HG03108 (cell line): ENCODE results near the gene CEP128.
"Not testable (repeated sequence)": the region's sequence is repeated elsewhere in the genome, so short reads cannot be mapped to it uniquely, and the experiment has no call there.

Experiments used
- ATAC-seq: cut with Tn5 transposase; IDR thresholded peaks from one replicate; pipeline ENCODE4 v1.9.1; 2021; ENCODE audit warnings: moderate library complexity; ENCODE audit not compliant: unreplicated experiment

CEP128 gene

DNA sequence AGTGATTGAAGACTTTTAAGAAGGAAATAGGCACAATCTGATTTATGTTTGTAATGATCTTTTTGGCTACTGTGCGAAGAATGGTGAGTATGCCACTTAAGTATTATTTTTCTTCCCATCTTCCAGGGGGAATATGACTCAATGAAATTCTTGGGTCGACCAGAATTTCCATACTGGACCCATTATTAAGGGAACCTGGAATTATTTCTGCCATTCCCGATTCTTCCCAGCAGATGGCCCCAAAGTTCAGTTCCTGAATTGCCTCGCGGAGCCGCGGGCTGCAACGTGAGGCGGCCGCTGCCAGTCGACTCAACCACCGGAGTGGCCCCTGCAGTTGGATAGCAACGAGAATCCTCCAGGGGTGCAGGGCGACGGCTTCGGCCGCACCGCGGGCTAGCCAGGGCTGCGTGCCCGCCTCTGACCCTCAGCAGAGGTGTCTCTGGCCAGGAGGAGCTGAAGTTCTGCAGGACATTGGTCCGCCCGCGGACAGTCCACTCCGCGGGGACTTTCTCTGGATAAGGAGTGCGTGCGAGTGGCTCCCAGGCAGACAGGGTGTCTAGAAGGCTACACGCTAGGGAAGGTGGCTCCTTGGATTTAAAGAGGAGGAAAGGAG lies 13.3 kb upstream of the CEP128 start:
- peak; percentile 31 for ATAC-seq

DNA sequence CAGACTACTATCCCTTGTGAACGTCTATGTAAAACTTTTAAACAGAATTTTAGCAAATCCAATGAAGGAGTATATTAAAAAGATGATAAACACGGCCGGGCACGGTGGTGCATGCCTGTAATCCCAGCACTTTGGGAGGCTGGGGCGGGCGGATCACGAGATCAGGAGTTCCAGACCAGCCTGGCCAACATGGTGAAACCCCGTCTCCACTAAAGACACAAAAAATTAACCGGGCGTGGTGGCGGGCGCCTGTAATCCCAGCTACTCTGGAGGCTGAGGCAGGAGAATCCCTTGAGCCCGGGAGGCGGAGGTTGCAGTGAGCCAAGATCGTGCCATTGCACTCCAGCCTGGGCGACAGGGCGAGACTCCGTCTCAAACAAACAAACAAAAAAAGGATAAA lies 11.7 kb upstream of the CEP128 start:
- not testable (repeated sequence) for ATAC-seq

- ATAC-seq = no peak
Measured at GRCh38 chr14:80951491-80951890, 10.0 kb upstream of the CEP128 start.

GRCh38 chr14:80948291-80948690 lies 6.8 kb upstream of the CEP128 start:
- no peak for ATAC-seq

GRCh38 chr14:80946797-80947196 lies 5.3 kb upstream of the CEP128 start:
- no peak for ATAC-seq

- no peak for ATAC-seq
Measured at GRCh38 chr14:80946187-80946586, 4.6 kb upstream of the CEP128 start.

GRCh38 chr14:80944861-80945617 lies 3.5 kb upstream of the CEP128 start:
- ATAC-seq = no peak

DNA sequence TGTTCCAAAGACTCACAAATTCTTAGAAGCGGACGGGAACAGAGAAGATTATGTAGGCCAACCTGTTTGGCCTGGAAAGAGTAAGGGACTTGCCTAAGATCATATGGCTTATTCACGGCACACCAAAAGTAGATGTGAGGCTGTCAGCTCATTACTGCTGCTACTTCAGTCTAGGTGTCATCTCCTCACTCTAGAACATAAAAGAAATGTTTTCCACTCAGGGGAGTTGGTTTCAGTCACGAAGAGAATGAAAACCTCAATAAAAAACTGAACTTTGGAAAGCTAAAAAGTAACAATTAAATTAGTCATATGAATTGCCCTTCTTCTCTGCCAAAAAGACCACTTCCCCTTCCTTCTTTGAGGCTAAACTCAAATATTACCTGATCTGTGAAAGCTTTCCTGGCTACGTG lies 658 bp upstream of the CEP128 start:
- no peak for ATAC-seq

GRCh38 chr14:80940146-80940545 lies 1.4 kb downstream of the CEP128 start:
- no peak for ATAC-seq

GRCh38 chr14:80933686-80934085 lies 7.9 kb downstream of the CEP128 start:
- ATAC-seq = no peak

GRCh38 chr14:80933282-80933681 lies 8.3 kb downstream of the CEP128 start:
- no peak for ATAC-seq

- ATAC-seq = peak; percentile 98
Measured at GRCh38 chr14:80930836-80931389, 10.6 kb downstream of the CEP128 start.

DNA sequence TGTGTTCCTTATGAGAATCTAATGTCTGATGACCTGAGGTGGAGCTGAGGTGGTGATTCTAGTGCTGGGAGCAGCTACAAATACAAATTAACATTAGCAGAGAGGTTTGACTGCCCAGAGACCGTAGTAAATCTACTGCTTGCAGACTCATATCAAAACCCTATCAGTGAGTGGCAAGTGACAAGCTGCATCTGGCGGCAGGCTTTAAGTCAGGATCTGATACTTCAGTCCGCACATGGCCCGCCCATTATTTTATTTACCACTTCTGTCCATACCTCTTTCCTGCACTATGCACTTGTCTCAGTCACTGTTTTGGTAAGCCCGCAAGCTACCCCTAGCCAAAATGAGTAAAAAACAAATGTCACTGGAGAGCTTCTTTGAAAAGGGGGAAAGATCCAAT lies 11.4 kb downstream of the CEP128 start:
- no peak for ATAC-seq

DNA sequence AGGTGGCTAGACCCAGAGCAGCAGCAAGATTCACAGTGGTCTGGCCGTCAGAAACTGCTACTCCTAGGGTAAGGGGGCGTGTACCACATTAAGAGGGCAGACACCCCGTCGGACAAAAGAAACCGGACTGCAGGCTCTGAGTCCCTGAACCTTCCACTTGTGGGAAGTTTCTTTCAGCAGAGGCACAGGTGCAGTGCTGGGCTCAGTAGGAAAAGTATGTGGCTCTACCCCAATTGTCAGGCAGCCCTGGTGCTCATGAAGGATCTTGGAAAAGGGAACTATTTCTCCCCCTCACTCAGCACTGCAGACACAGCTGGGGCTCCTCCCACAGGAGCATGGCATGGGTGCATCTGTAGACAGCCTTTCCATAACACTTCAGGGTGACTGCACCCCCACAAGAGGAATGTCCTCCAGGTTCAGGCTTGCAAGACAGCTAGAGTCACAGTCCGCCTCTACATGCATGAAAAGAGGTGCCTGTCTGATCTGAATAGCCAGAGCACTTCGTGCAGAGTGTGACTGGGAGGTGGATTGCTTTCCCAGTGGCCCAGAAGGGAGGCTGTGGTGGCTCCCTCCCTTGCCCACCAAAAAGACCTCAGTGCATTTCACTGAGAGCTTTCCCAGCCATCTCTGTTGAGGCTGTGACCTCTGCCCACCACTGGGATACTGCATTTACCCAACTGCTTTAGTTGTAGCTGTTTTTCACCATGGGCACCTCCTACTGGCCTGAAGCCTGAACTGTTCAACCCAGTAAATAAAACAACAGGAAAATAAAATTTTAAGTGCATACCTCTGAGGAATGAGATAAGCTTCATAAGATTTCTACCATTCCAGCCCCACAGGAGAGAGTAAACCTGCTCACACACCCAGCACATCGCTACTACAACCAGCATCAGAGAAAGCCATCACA lies 14.2 kb downstream of the CEP128 start:
- ATAC-seq = no peak

- no peak for ATAC-seq
Measured at GRCh38 chr14:80926397-80927082, 15.0 kb downstream of the CEP128 start.

- ATAC-seq = no peak
Measured at GRCh38 chr14:80924365-80925103, 17.0 kb downstream of the CEP128 start.

DNA sequence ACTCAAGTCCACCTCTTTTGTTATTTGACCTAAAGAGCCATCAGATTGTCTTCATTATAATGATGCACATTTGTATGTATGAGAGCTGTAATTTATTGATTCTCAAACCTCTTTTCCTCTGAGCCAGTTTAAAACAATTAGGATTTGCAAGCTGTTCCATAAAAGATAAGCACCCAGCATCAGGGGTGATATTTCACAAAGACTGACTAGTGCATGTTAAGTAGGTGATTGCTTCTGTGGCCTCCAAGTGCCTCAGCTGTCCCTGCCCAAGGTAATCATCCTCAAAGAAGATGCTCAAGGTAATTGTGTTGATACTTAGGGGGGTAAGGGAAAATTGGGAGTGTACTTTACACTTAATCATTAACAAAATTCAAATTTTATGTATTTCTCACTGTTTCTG lies 18.2 kb downstream of the CEP128 start:
- no peak for ATAC-seq

DNA sequence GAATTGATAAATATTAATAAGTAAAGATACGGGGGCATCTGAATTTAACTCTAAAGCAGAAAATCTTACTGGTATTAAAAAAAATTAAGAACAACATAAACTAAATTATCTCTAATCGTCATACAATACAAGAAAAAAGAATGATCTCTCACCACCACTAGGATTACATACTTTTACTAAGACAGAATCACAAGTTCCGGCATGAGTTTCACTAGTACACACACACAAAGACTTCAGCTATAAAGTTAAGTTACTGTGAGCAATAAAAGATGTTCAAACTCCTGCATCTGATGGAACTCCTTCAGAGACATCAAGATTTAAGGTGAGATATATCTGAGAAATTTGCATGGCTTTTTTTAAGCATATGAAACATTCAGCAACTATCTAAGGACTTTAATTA lies 21.9 kb downstream of the CEP128 start:
- no peak for ATAC-seq

DNA sequence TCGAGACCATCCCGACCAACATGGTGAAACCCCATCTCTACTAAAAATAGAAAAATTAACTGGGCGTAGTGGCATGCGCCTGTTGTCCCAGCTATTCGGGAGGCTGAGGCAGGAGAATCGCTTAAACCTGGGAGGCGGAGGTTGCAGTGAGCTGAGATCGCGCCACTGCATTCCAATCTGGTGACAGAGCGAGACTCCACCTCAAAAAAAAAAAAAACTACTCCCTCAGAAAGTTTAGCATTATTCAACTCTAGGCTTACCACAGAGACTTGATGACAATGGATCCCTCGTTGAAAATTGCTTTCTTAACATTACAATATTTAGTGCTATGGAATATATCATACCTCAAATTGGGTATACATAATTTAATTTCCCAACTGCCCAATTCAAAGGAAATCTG lies 29.5 kb downstream of the CEP128 start:
- not testable (repeated sequence) for ATAC-seq

DNA sequence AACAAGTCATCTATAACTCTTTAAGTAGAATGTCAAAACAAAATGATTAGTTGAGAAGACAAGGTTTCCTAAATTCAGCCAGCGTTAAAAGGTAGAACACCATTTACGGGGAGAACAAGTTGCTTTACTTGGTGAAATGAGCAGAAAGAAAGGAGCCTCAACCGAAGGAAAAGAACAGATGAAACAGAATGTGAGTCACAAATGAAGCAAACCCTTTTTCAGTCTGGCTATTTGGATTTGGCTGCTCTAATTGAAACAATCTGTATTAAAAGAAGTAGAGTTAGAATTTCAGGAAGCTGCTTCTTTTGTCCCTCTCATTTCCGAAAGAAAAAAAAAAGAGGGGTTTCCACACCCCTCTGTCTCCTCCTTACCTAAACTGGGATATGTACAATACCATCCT lies 34.6 kb downstream of the CEP128 start:
- no peak for ATAC-seq
